Eye (tissue), 1 donor: ENCODE results near the gene SERP2.
"Not testable (repeated sequence)": the region's sequence is repeated elsewhere in the genome, so short reads cannot be mapped to it uniquely, and the experiment has no call there.

Experiments used
- DNase-seq: peaks from one replicate; pipeline ENCODE4 v3.0.0-alpha.2; 2015

Gene SERP2

DNA sequence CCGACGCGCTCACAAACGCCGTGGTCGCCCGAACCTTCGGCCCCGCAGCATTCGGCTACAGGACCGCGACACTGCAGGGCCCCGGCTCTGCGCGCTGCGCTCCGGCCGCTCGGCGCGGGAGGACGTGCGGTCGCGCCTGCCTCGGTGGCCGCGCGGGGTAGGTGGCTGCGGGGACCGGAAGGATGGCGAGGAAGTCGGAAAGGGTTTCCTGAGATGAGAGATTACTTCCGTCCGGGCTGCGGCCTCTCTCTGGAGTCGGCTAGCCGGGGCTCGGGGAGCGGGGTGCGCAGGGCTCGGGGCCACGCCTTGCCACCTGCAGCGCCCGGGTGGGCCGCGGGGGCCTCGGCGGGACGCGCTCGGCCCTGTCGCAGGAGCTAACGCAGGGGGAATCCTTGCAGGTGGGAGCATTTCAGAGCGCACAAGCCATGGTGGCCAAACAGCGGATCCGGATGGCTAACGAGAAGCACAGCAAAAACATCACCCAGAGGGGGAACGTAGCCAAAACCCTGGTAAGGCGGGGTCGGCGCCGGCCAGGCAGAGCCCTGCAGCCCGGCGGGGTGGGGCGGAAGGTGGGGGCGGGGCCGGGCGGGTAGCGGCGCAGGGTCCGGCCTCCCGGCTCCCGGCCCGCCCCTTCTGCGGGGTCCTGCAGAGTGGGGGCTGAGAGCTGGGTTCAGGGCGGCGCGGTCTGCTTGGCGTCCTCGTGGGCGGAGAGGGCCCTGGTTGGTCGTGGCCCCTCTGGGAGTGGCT lies at the start of gene SERP2:
SERP2 (plus strand) TSS at position 224 of the 747 bp plus-strand sequence; CDS start at position 426, 202 bp downstream.
- DNase-seq, result peak; percentile 80

DNA sequence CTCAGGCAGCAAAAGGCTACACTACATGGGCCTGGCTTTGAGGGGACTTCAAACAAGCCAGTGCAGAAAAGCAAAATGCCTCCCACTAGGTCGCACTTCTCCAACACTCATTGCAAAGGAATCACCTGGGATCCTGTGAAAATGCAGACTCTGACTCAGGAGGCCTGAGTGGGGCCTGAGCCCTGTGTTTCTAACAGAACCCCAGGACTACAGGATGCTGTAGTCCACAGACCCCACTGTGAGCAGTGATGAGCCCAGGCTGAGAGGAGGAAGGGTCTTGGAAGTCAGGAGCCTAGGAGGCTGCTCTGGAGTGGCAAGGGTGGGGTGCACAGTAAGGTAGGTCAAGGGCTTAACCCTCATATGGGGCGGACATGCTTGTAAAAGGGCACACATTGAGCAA lies 46.7 kb upstream of the SERP2 start:
- DNase-seq, result no peak

DNA sequence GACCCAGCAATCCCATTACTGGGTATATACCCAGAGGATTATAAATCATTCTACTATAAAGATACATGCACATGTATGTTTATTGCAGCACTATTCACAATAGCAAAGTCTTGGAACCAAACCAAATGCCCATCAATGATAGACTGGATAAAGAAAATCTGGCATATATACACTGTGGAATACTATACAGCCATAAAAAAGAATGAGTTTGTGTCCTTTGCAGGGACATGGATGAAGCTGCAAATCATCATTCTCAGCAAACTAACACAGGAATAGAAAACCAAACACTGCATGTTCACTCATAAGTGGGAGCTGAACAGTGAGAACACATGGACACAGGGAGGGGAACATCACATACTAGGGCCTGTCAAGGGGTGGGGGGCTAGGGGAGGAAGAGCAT lies 44.6 kb upstream of the SERP2 start:
- not testable (repeated sequence) for DNase-seq

DNA sequence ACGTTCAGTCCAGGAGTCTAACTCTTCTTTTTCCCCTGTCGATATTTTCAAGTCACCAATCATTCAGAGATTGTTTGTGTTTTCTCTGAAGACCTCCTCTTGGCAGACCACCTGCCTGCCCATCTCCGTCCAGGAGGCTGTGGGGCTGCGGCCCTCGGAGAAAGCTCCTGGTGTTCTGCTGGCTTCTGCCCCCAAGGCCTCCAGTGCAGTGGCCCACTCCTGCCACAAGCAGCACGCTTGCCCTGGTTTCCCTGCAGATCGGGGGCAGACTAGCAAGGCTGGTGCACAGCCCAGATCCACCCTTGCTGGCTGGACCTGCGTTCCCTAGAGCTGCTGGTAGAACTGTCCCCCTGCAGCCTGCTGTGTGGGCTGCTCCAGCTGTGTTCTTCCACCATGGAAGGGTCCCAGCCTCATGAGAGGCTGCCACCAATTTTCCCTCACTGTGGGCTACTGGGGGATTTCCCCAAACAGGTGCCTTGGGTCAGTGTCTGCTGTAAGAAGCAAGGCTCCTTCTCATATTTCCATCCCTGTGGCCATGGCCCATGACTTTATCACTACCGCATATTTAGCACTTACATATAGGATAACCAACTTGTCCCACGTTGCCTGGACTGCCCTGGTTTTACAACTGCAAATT lies 43.6 kb upstream of the SERP2 start:
- DNase-seq, result no peak

DNA sequence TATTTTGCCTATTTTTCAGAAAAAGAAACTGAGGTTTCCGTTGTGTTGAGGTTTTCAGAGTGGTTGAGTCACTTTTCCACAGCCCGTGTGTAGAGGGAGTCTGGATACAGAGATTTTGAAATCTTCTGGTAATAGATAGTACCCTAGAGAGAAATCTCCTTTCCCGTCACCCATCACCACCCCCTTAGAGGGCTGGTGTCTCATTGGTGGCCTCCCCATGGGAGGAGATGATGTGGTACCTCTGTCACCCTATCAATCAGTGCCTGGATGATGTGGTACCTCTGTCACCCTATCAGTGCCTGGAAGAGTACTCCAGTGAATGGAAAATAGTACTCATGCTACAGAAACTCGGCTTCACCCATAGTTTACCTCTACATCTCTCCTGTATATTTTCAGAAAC lies 42.2 kb upstream of the SERP2 start:
- DNase-seq, result no peak

DNA sequence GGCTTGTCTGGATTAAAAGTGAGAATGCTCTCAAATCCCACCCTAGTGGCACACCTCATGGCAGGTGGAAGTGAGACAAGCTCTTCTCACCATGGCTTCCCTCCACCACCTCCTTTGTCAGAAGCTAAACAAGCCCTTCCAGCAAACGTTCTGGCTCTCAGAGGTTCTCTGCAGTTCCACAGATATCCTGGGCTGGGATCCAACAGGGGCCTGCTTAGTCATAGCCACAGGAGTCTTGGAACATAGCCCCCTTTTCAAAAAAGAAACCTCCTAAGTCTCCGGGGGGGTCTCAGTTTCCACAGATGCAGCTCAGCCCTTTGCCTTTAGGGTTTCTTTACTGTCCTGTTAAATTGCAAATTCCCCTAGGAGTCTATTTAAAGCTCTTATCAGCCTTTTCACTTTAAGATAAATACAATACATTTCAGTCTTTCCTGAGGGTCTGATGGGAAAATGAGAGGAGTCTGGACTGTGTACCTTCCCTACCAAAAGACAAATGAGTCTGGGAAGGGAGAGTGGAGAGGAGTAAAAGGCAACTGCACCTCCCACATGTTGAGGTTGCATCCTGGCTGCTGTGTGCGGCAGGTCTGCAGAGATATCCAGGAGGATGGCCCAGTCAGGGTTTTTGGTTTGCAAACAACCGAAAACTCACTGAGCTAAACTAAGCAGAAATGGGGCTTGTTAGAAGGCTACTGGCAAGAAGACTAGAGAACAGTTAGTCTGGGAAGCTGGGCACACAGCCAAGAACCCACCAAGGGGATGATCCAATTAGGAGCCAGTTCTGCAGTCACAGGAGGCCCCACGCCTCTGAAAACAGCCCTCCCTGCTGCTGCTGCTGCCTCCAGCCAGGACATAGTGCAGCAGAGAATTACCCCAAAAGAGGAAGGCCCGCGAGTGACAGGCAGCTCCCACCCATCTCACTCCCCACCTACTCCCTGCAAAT lies 41.4 kb upstream of the SERP2 start:
- peak; percentile 94 for DNase-seq

GRCh38 chr13:44333950-44334655 lies 39.5 kb upstream of the SERP2 start:
- DNase-seq, result no peak

DNA sequence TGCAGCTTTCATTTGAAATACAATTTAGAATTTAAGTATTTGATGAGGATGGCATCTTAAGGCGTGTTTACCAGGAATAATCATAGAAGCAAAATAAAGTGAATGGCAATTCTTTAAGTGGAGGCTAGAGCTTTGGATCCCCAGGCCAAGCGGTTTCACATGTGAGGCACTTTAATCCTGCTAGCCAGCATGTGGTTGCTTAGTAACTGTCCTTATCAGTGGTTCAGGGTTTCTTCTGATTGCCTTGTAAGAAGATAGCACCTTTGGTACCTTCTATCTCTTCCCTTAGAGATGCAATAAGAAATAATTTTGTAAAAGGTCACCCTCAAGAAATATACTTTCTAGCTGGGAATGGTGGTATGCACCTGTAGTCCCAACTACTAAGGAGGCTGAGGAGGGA lies 38.9 kb upstream of the SERP2 start:
- DNase-seq, result no peak

GRCh38 chr13:44336934-44337333 lies 36.7 kb upstream of the SERP2 start:
- no peak for DNase-seq

GRCh38 chr13:44337581-44337980 lies 36.0 kb upstream of the SERP2 start:
- DNase-seq, result no peak

- no peak for DNase-seq
Measured at GRCh38 chr13:44340508-44340907, 33.1 kb upstream of the SERP2 start.

DNA sequence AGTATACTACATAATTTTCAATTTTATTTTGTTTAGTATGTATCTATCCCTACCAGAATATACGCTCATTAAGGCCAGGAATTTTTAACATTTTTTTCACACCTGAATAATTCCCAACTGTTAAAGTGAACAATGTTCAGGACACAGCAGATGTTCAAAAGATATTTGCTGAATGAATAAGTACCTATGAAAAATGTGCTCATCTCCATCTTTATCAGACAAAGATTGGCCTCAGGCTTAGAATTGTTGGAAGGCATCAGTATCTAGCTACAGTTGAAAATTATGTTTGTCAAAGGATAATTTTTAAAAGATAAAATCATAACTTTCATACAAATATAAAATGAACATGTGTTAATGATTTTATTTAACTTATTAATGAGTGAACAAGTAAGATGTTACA lies 30.9 kb upstream of the SERP2 start:
- no peak for DNase-seq

GRCh38 chr13:44346534-44346933 lies 27.1 kb upstream of the SERP2 start:
- DNase-seq, result no peak

DNA sequence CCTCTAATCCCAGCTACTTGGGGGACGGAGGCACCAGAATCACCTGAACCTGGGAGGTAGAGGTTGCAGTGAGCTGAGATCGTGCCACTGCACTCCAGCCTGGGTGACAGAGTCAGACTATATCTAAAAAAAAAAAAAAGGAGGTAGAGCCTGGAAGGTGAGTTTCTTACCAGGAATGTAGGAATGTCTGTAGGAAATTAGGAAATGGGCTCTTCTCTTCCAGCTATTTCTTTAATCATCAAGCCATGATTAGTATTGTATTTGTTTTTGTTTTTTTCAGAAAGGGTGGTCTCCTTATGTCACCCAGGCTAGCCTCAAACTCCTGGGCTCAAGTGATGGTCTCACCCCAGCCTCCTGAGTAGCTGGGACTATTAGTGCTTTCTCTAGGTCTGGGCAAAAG lies 26.3 kb upstream of the SERP2 start:
- no peak for DNase-seq

DNA sequence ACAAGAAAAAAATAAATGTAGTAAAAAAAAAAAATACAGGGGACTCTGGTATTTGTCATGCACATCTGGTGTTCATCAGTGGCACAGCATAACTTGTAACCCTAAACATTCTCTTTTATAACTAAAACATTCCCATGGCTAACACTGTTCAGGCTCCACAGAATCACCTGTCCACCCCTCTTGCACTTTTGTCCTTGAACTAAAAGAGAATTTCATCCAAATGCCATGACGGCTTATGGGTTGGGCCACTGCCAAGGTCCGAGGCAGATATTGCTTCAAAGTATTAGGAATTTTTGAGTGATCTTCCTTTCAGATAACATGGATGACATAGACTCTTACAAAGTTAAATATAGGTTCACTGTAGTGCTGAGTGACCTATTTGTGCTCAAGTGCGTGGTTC lies 25.7 kb upstream of the SERP2 start:
- DNase-seq, result no peak

DNA sequence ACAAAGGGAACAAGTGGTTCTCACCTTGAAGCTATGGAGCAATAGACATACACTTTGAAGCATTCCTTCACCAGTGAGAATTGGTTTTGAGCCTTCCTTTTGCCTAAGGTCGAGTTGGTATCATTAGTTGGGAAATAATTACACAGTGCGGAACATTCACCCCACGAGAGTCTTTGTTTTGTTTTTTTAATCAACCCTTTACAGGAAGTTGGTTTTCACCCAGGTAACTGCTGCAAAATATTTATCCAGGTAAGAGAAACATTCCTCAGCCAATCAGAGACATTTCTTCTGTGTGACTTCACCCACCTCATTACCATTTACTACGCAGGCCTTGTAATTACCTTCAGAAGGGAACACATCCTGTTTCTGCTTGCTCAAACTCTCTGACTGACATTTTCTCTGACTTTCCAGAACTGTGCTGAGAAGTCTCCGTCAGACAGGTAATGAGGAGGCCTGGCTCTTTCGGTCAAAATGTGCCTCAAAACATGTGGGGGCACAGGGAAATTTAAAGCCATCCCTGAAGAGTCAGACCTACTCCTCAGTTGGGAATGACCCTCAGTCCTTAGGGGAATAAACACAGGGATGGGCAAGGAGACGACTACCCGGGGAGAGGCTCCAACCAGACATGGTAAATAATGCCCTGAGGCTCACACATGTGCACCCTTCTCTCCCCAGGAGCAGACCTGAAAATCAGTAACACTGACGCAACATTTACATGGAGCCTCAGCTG lies 22.7 kb upstream of the SERP2 start:
- no peak for DNase-seq

DNA sequence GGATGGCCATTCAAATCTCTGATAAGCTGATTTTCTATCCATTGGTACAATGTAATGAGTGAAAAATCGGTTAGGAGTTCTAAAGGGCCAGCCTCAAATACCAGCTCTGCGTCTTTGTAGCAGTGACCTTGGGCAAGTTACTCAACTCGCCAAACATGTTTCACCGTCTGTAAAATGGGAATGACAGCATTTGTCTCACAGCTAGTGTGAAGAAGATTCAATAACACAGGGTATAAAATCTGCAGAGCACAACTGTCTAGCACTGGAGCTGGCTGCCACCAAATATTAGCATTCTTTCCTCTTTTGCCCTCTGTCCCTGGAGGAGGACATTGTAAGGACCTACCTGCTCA lies 22.1 kb upstream of the SERP2 start:
- DNase-seq, result no peak

GRCh38 chr13:44352202-44352601 lies 21.4 kb upstream of the SERP2 start:
- DNase-seq, result no peak

DNA sequence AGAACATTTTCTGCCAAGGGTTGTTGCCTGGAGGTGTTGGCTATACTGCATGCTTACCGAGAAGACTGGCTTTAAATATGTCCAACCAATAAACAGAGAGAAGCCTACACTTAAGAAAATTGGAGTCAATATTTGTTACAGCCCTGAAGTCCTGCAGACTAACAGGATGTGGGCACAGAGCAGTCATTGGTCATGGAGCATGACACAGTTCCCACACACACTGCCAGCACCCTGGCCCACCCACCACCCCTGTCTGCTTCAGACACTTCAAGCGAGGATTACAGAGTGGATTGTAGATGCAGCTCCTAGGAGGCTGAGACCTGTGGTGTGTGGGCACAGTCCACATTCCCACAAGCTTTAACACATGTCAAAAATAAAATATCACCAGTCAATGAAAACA lies 21.0 kb upstream of the SERP2 start:
- DNase-seq, result no peak

DNA sequence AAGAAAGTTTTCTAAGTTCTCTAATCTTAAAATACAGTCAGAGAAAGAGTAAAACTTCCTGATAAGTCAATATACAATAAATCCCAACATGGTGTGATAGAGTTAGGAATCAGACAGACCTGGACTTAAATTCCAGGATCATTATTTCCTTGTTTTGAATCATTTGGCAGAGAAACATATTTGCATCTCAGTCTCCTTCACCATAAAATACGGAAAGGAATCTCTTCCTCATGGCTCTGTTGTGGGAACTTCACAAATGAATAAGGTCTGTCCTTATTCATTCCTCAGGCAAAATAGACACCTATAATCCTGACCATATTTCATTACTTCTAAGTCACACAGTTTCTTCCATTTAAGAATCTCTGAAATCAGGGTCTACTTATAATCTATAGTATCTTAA lies 19.3 kb upstream of the SERP2 start:
- no peak for DNase-seq

DNA sequence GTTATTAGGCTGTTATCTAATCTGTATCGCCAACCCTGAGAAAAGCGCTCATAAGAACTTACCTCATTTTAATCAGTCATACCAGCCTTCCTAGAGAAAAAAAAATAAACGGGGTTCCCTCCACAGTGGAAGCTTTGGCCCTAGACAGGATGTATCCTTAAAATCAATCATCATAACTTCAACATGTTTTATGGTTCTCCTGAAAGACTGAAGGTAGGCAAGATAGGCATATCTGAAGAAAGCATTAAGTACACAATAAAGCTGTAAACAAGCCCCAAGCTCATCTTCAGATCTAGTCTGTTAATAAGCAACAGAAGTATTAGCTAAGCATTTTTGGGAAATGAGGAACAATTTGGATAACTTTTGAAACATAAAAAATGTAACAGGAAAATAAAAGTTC lies 18.7 kb upstream of the SERP2 start:
- DNase-seq, result no peak

GRCh38 chr13:44355621-44356020 lies 18.0 kb upstream of the SERP2 start:
- no peak for DNase-seq
